ENCODE measurements around the gene TAB2. TPM values are rescaled to one million over a fixed set of nuclear protein-coding genes. Genes with fewer than 3 reads are reported as not detected.

The TAB2 gene
- total and polyA plus RNA-seq, 9 of the 15 experiments (the other 6 are each of a cell fraction or from before 2014, with no cell fraction given) = 9.1 to 38.3 (median 18.6) TPM

- TF ChIP-seq PHF21A (IDR thresholded peaks at IDR 0.05; ENCODE audit: borderline replicate concordance, low read depth) = no peak
- TF ChIP-seq ZNF395 (CRISPR knock-in tag; IDR thresholded peaks at IDR 0.05) = no peak; the same call in 1 of the 2 replicates
- no peak for TF ChIP-seq ZNF408 (CRISPR knock-in tag; IDR thresholded peaks at IDR 0.05; ENCODE audit: low read depth)
- TF ChIP-seq KAT2B (IDR thresholded peaks at IDR 0.05; ENCODE audit: low read depth, low read length) = no peak
- no peak for TF ChIP-seq NR2C1 (IDR thresholded peaks at IDR 0.05)
- peak; percentile 18; the same call in 1 of the 2 replicates for TF ChIP-seq NR2C1 (tag; IDR thresholded peaks at IDR 0.05)
- TF ChIP-seq SOX6 (IDR thresholded peaks at IDR 0.05) = 0 out of 2 replicates have a peak, but pooled peaks have one; percentile 10
- TF ChIP-seq TBP (optimal IDR thresholded peaks at IDR 0.05; ENCODE audit: low read depth, low read length) = no peak
- 0 out of 2 replicates have a peak, but pooled peaks have one; percentile 31 for TF ChIP-seq JUN (IDR thresholded peaks at IDR 0.05; ENCODE audit: borderline replicate concordance, low read depth, low read length)
- no peak for TF ChIP-seq JUN (CRISPR knock-in tag; IDR thresholded peaks at IDR 0.05; ENCODE audit: borderline replicate concordance)
- no peak for TF ChIP-seq SIN3A (IDR thresholded peaks at IDR 0.05; ENCODE audit: borderline replicate concordance in 2 of 2, control insufficient read depth in 1 of 2, low read depth in 2 of 2, low read length in 2 of 2)
- TF ChIP-seq ESRRA (IDR thresholded peaks at IDR 0.05; ENCODE audit: borderline replicate concordance, low read depth) = no peak
- no peak for TF ChIP-seq HNRNPL (IDR thresholded peaks at IDR 0.05; ENCODE audit: low read depth, low read length)
- no peak for TF ChIP-seq IRF1 (CRISPR knock-in tag; IDR thresholded peaks at IDR 0.05; ENCODE audit: borderline replicate concordance)
- TF ChIP-seq OTX1 (CRISPR knock-in tag; IDR thresholded peaks at IDR 0.05) = no peak
- TF ChIP-seq L3MBTL2 (IDR thresholded peaks at IDR 0.05) = peak; percentile 93
- TF ChIP-seq MEF2A (IDR thresholded peaks at IDR 0.05; ENCODE audit: control insufficient read depth, low read depth, low read length) = no peak
- TF ChIP-seq ZBTB7A (IDR thresholded peaks at IDR 0.05; ENCODE audit: borderline replicate concordance, control insufficient read depth, low read depth, low read length) = no peak
- peak; percentile 81 for TF ChIP-seq DMBX1 (CRISPR knock-in tag; IDR thresholded peaks at IDR 0.05; ENCODE audit: borderline replicate concordance)
- TF ChIP-seq ZNF140 (CRISPR knock-in tag; IDR thresholded peaks at IDR 0.05) = no peak
- no peak for TF ChIP-seq CBX3 (IDR thresholded peaks at IDR 0.05; ENCODE audit: borderline replicate concordance in 1 of 2, low read length in 2 of 2)
- TF ChIP-seq HMG20A (CRISPR knock-in tag; conservative IDR thresholded peaks at IDR 0.05) = no peak
- TF ChIP-seq ATF7 (IDR thresholded peaks at IDR 0.05) = peak; percentile 63; the same call in 1 of the 2 replicates
- TF ChIP-seq ARID1B (IDR thresholded peaks at IDR 0.05) = 0 out of 2 replicates have a peak, but pooled peaks have one; percentile 11
Observed at GRCh38 chr6:149405823-149406765, 88.6 kb downstream of the TAB2 start (continued).
